D721Med (cell line): ENCODE results near the gene GJD3.

Experiments used
- DNase-seq: peaks from one replicate; pipeline ENCODE4 v3.0.0; 2011; ENCODE audit warnings: low spot score; ENCODE audit not compliant: insufficient read length
- FAIRE-seq: peaks from 2 replicates; lab custom pipeline; 2011; peaks lifted over from hg19 to GRCh38; lab: Jason Lieb, UNC
- CTCF ChIP-seq: IDR thresholded peaks from 2 replicates; pipeline ENCODE4 v1.5.1; 2012; ENCODE audit warnings: mild to moderate bottlenecking, control low read depth; ENCODE audit not compliant: insufficient read depth; ENCODE audit errors: missing control alignments

GJD3 gene

GRCh38 chr17:40345161-40345993, 19.2 kb downstream of the GJD3 start:
- FAIRE-seq (no peak), DNase-seq (no peak)
- TF ChIP-seq CTCF, result no peak

- DNase-seq, result no peak
- TF ChIP-seq CTCF, result no peak
- FAIRE-seq, result no peak
Observed at GRCh38 chr17:40344421-40345160, 19.9 kb downstream of the GJD3 start.

GRCh38 chr17:40343219-40344119, 21.1 kb downstream of the GJD3 start:
- no peak for FAIRE-seq
- peak; percentile 79 for DNase-seq
- TF ChIP-seq CTCF, result no peak

GRCh38 chr17:40342504-40343218, 21.9 kb downstream of the GJD3 start:
- DNase-seq (no peak), FAIRE-seq (no peak)
- TF ChIP-seq CTCF, result no peak

GRCh38 chr17:40341808-40342503, 22.6 kb downstream of the GJD3 start:
- DNase-seq (peak; percentile 76), FAIRE-seq (no peak)
- no peak for TF ChIP-seq CTCF
